HG03045 (cell line): ENCODE results near the gene PLPP3.
"Not testable (repeated sequence)": the region's sequence is repeated elsewhere in the genome, so short reads cannot be mapped to it uniquely, and the experiment has no call there.

ENCODE experiments used
- ATAC-seq: cut with Tn5 transposase; IDR thresholded peaks from one replicate; pipeline ENCODE4 v1.9.1; 2021; ENCODE audit warnings: mild to moderate bottlenecking, moderate library complexity; ENCODE audit not compliant: unreplicated experiment

The PLPP3 gene

DNA sequence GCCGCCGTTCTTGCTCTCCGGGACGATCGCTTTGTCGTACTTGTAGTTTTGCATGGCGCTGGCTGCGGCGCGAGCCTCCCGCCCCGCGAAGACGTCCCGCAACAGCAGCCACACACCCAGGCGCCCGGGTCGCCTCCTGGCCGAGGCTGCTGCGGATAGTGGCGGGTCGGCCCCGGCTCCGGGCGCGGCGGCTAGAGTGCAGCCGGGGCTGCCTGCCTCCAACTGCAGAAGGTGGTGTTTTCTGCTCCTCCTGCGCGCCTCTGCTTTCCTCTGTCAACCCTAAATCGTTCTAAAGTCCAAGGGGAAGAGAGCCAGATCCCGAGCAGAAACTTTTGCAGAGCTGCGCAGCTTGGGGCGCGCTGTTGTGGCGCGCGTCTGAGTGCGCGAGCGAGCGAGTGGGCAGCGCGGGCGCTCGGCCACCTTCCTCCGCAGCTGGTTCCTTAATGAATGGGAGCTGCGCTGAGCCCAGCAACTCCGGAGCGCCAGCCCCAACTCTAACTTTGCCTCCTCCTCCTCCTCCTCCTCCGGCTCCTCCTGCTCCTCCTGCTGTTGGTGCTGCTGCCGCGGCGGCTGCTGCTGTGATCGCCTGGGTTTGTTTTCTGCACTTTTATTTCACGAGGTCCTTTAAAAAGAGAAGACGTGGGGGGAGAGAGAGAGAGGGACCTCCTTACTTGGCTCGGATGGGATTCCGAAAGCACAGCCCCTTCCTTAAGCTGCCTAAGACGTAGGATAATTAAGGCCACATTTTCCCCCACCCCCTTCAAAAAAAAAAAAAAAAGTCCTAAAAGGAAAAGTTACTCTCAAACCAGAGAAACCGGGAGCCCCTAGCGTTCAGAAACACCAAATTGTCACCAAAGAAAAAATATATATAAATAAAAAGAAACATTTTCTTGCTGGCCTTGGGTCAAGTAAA lies at the start of gene PLPP3:
TSS of gene PLPP3 (minus strand) at position 601 of the 913 bp plus-strand sequence. CDS start at position 54, 547 bp downstream.
- no peak for ATAC-seq

DNA sequence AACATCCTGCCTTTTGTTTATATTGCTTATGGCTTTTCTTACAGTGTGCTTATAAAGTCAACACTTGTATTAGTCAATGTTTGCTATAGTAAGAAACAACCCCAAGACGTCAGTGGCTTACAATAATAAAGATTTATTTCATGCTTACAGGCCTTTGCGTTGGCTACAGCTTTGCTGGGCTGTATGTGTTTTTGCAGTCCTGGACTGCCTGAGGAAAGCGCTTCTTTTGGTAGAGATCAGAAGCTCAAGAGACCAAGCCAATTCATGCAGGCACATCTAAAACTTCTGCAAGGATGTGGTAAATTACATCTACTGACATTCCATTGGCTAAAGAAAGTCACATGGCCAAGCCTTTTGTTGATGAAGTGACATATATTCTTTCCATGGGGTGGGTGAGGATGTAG lies 48.3 kb upstream of the PLPP3 start:
- ATAC-seq: no peak

DNA sequence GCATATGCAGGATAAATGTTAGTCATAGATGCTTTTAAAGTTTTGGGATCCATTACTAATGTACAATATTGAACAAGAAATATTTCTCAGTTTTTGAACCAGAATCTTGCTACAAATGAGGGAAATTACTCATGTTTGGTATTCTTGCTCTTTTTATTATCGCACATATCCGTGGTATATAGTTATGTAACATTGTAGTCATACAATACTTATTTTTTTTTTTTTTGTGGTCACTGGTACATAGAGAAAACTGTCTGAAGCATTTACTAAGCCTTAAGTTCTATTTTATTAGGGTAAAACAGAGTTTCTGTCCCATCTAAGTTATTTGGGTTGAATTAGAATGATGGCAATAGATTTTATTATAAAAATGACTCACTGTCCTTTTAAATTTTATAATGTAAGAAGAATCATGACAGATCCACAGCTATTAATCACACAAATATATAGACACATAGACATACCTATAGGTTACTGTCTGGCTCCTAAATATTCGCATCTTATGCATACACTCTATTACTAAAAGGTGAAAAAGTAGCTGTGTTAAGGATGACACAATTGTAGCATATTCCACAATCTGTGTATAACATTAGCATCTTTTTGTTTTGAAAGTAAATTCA lies 47.8 kb upstream of the PLPP3 start:
- ATAC-seq: no peak

DNA sequence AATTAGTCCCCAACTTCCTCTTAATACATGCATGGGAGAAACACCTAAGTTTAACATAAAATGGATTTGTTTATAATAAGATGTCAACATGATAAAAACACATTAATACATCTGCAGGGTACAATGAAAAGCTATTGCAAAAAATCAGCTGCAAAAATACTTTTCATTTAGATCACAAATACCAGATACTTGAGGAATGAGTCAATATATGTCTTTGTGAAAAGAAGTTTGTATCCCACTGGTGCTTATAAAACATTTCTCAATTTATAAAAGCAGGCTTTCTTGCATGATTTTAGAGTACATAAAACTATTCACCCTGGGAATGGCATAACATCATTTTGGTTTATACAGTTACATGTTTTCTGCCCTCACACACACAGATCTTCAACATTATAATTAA lies 47.2 kb upstream of the PLPP3 start:
- no peak for ATAC-seq

DNA sequence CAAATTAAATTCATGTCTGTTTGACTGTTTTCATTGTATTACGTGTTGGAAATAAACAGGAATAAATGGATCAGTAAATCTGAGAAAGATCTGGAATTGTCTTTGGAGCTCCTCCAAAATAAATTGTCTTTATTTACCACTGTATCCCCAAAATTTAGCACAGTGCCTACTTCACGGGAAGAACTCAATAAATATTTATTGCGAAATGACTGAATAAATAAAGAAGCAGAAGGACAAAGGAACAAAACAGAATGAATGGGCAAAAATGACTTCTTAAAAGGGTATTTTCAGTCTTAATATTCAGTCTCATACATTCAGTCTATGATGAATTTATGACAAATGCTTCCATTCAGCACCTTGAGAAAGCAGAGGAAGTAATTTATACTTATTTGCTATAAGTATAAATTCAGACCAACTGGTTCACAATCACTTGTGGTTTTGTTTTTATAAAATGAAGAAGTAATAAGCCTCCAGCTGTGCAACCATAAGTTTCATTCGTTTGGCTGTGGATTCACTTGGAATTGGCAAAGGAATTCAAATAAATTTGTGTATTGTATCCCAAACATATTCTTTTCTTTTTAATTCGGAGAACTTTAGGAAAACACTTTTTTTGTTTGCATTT lies 46.6 kb upstream of the PLPP3 start:
- ATAC-seq: no peak

DNA sequence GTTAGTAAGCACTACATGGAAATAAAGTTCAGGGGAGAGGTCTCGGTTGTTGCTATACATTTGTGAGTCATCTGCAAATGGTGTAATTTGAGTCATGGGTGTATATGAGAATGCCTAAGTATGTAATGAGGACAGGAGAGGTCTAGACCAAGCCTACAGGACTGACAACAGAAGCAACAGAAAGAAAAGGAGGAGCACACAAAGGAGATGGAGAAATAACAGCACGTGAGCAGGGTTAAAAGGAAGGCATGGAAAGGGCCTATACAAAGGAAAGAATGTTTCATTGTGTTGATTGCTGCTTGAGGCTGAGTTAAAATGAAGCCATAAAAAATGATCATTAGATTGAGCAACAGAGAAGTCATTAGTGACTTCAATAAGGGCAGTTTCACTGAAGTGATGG lies 37.8 kb upstream of the PLPP3 start:
- ATAC-seq: no peak

DNA sequence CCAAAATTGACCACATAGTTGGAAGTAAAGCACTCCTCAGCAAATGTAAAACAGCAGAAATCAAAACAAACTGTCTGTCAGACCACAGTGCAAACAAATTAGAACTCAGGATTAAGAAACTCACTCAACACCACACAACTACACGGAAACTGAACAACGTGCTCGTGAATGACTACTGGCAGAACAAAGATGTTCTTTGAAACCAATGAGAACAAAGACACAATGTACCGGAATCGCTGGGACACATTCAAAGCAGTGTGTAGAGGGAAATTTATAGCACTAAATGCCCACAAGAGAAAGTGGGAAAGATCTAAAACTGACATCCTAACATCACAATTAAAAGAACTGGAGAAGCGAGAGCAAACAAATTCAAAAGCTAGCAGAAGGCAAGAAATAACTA lies 31.4 kb upstream of the PLPP3 start:
- ATAC-seq: not testable (repeated sequence)

DNA sequence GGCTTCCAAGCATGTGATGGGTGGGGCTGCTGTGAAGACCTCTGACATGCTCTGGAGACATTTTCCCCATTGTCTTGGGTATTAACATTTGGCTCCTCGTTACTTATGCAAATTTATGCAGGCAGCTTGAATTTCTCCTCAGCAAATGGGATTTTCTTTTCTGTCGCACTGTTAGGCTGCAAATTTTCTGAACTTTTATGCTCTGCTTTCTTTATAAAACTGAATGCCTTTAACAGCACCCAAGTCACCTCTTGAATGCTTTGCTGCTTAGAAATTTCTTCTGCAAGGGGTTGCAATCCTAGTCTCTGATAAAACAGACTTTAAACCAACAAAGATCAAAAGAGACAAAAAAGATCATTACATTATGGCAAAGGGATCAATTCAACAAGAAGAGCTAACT lies 30.7 kb upstream of the PLPP3 start:
- ATAC-seq: not testable (repeated sequence)

DNA sequence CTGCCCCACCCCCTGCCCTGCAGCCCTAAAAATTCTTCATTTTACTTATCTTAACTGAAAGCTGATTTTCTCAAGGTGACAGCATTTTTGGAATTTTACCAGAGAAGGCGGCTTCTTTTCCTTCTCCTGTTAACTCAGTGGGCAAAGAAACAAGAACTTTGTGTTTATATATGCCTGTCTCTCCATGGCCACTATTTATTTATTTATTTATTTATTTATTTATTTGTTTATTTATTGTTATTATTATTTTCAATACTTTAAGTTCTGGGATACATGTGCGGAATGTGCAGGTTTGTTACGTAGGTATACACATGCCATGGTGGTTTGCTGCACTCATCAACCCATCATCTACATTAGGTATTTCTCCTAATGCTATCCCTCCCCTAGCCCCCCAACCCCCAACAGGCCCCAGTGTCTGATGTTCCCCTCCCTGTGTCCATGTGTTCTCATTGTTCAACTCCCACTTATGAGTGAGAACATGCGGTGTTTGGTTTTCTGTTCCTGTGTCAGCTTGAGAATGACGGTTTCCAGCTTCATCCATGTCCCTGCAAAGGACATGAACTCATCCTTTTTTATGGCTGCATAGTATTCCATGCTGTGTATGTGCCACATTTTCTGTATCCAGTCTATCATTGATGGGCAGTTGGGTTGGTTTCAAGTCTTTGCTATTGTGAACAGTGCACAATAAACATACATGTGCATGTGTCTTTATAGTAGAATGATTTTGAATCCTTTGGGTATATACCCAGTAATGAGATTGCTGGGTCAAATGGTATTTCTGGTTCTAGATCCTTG lies 16.2 kb upstream of the PLPP3 start:
- ATAC-seq: not testable (repeated sequence)

DNA sequence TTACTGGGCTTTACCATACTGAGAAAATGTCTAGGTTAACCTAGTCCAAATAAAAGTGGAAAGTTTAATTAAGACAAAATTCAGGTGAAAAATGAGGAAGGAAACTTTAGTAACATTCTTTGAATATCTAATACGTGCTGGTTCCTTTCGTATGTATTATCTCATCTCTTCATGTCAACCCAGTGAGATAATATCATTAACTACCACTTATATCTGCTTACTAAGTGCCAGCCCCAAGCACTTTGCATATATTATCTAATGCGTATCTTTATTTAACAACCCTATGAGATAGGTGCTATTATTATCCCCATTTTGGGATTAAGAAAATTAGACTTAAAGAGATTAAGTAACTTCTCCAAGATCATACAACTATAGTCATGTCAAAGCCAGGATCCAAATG lies 12.5 kb upstream of the PLPP3 start:
- ATAC-seq: no peak

DNA sequence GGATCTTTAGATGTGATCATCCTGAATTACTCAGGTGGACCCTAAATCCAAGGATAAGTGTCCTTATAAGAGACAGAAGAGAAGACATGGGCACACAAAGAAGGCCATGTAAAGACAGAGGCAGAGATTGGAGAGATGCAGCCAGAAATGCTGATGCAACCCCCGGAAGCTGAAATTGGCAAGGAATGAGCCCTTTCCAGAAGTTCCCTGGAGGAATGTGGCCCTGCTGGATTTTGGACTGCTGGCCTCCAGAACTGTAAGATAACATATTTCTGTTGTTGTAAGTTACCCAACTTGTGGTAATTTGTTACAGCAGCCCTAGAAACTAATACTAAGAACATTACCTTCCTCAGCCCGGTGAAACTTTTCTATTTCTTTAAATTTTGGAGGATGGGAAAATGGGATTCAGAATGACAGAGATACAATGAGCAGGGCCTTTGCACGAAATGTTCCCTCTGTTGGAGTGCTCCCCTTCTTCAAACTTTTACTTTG lies 11.2 kb upstream of the PLPP3 start:
- no peak for ATAC-seq

DNA sequence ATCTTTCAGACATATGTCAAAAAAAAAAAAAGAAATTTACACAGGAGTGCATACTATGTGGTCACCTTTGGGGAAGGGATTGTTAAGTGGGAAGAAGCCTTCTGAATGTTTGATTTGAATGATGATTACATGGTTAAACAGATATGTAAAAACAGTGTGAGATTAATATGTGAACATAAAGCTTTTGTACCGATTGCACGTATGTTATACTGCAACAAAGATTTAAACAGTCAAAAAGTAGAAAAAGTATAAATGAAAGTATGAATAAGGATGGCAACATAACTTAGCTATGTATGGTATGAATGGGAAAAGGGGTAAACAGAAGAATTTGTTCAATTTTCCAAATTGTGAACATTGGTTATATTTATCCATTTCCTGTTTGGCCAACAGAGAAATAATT lies 10.0 kb upstream of the PLPP3 start:
- ATAC-seq: no peak

DNA sequence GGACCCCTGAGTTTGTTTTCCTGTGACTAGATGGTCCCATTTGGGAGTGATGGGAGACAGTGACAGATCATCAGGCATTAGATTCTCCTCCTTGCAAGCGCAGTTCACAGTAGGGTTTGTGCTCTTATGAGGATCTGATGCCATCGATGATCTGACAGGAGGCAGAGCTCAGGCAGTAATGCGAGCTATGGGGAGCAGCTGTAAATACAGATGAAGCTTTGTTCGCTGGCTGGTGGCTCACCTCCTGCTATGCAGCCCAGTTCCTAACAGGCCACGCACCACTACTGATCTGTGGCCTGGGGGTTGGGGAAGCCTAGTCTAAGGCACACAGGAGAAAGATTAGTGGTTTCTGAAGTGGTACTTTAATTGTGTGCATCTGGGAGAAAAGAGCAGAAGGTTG lies 7.1 kb upstream of the PLPP3 start:
- no peak for ATAC-seq

DNA sequence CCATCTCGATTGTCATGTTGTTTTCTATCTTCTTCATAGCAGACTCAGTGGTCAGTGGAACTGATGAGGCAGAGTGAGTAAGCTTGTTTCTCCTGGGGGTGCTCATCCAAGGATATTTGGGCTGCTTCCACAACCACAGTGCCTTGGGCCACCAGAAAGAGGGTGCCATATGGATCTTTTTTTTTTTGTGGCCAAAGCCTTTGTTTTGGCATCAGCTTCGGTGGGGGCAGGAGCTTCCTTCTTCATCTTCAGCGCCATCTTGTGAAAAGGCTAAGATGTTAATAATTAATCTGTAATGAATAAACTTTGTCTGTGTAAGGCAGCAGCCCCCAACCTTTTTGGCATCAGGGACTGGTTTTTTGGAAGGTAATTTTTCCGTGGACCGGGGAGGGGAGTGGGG lies 6.6 kb upstream of the PLPP3 start:
- ATAC-seq: no peak

DNA sequence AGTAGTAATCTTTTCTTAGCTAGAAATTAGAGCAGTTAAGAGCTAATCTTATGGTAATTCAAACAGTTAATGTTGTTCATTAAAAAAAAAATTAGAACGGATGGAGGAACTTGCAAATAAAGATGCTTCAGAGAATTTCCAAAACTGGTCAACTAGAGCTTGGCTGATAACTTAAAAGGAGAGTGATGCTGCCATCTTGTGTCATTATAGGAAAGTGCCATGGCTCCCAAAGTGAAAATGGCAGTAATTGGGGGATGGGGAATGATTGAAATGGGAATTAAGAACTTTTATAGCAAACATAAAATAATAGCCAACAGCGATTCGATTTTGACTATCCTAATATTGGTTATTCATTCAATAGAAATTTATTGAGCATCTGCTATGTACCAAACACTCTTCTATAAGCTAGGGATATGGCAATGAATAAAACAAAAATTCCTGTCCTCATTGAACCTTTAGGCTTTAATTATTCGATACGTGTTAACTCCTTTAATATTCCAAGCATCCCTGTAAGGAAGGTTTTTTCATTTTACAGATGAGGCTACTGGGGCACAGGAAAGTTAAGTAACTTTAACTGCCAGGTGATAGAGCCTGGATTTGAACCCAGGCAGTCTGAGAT lies 5.7 kb upstream of the PLPP3 start:
- no peak for ATAC-seq

DNA sequence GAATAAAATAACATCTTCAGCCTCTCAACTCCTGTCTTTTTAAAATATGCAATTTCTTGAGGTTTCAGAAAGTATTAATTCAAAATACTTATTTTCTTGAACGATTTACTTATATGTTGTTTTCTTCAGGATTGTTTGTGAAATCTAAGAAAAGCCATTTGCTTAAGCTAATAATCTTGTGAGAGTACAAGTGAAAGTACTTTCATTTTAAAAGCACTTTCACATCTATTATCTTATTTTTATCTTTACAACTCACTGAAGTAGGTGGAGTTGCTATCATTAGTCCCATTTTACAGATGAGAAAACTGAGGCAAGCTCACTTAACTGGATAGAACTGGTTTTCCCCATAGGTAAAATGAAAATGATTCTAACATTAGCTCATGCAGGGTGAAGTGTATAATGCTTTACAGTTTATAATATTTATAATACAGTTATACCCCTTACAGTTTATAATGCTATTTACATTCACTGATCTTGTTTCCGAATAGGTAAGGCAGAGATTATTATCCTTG lies 4.7 kb upstream of the PLPP3 start:
- ATAC-seq: no peak

DNA sequence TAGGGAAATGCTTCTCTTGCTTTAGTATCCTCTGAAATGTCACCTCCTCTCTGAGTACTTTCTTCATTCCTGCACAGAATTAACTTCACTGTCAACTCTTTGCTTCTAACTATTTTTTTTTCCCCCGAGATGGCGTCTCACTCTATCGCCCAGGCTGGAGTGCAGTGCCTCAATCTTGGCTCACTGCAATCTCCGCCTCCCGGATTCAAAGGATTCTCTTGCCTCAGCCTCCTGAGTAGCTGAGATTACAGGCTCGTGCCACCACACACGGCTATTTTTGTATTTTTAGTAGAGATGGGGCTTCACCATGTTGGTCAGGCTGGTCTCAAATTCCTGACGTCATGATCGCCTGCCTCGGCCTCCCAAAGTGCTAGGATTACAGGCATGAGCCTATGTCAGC lies 1.4 kb upstream of the PLPP3 start:
- ATAC-seq: no peak

DNA sequence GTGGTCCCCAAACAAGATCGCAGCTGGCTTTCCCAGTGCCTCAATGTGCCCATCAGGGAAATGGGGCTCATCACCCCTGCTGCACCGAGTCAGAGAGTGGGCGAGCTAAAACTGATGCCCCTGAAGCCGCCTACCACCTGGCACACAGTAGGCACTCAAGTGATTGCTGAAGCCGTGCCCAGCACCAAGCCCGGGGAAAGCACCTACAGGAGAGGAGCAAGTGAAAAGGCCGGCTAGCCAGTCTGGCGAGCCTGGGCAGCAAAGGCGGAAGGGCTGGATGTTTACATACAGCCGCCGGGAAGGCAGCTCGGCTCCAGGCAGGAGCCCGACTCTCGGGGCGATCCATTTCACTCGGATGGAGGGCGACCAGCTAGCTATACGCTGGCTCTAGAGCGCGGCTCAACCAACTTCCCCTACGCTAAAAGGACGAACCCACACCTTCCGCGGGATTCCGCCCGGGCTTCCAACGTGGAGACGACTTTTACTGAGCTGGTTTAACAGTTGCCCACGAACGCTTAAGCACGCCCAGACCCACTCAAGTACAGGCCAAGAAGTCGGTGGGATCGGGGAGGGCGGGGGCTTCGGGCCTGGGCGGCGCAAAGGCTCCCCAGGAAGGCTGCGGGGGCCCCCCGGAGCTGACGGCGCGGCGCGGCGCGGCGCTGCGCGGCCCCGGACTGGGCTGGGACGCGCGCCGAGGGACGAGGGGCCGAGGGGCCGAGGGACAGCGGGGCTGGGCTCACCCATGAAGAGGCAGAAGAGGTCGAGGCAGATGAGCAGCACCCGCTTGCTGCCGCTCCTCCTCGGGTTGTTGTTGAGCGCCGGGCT lies 1.0 kb downstream of the PLPP3 start:
- ATAC-seq: no peak

DNA sequence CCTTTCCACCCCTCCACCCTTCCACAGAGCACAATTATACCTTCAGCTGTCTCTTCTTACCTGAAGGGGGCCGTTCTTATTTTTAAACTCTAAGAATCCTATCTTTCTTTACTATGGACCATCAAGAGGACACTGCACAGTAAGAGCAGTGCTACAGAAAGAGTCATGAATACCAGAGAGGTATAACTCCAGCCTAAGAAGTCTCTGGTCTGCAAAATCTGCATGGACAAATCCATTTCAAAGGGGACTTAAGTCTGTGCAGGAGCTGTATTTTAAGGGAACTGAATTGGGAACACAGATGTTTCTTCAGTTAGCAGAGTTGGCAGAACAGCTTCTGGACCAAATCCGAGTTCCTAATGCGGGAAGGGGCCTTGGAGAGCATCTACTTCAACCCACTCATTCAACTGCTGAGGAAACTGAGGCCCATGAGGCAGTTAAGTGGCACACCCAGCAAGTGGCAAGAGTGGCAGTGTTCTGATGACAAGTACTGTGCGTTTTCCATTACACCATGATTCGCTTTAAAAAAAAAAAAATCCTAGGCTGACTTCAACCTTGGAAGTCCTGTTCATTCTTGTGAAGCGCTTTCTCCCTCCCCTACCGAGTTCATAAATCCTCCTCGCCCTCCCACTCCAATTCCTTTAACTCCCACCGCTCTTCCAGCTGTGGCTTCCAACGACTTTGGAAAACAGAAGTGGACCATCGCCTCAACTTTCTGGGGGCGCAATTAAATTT lies 1.8 kb downstream of the PLPP3 start:
- ATAC-seq: no peak
